HG03432 (cell line): ENCODE measurements around the gene MALRD1.
"Not testable (repeated sequence)": the region's sequence is repeated elsewhere in the genome, so short reads cannot be mapped to it uniquely, and the experiment has no call there.

Experiments
- ATAC-seq: cut with Tn5 transposase; IDR thresholded peaks from one replicate; pipeline ENCODE4 v1.9.1; 2021; ENCODE audit warnings: mild to moderate bottlenecking, moderate library complexity; ENCODE audit not compliant: unreplicated experiment

Gene MALRD1

GRCh38 chr10:19704544-19704943 is 655.9 kb downstream of the MALRD1 start:
- ATAC-seq: no peak

- ATAC-seq: no peak
These were observed 656.6 kb downstream of the MALRD1 start for GRCh38 chr10:19705250-19705649.

DNA sequence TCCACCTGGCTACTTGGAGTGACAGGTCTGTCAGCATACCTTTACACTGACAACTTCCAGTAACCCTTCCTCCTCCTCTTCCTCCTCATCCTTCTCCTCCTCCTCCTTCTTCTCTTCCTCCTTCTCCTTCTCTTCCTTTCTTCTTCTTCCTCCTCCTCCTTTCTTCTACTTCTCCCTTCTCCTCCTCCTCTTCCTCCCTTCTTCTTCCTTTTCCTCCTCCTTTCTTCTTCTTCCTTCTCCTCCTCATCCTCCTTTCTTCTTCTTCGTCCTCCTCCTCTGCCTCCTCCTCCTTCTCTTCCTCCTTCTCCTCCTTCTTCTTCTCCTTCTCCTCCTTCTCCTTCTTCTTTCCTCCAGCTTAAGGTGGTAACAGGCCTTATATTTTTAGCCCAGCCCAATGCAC is 658.3 kb downstream of the MALRD1 start:
- no peak for ATAC-seq

DNA sequence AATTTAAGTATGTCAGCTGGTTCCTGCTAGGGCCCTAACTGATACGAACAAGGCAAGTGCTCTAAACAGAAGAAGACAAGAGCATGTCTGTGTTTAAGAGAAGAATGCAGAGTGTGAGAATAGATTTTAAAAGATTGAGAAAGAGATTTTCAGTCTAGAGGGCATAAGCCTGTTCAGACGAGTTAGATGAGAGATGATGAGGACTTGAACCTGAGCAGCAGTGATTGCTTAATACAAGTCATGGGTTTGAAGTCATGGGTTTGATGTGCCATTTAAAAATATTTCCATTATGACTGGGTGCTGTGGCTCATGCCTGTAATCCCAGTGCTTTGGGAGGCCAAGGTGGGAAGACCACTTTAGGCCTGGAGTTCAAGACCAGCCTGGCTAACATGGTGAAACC is 658.8 kb downstream of the MALRD1 start:
- ATAC-seq: no peak

- ATAC-seq: no peak
These were observed 659.4 kb downstream of the MALRD1 start for GRCh38 chr10:19708031-19708430.

DNA sequence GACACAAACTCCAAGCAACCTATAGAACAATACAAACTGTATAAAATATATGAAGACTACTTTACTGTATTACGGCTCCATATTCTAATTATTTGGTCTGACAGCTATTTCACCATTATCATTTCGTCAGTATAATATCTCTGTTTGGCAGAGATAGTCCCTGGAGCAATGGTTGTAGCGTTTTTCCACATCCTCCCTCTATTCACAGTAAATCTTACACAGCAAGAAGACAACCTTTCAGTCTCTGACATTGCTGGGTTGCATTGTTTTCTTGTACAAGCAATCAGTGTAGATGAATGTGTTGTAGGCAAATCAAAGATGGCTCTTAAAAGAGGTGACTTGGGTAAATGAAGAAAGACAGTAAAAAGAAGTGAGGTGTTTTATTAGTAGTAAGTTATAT is 662.0 kb downstream of the MALRD1 start:
- no peak for ATAC-seq

GRCh38 chr10:19713159-19713558 is 664.6 kb downstream of the MALRD1 start:
- ATAC-seq: no peak

GRCh38 chr10:19713800-19714525 is 665.4 kb downstream of the MALRD1 start:
- ATAC-seq: no peak

DNA sequence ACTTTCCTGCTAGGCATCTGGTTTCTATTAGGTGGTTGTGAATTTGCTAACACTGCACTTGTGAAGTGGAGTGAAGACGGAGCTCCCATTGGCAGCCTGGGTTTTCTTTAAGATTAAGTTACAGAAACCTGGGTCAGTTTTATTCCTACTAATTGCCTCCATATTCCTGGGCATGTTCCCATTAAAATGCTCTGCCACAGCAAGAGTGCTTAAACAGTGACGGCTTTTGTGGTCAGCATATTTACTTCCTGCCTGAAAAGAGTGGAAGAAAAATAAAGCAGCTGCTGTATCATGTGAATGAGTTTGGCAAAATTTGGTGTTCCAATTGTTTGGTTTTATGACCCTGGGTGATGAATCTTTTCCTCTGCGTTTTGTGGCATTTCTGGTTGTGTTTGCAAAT is 670.7 kb downstream of the MALRD1 start:
- ATAC-seq: no peak

DNA sequence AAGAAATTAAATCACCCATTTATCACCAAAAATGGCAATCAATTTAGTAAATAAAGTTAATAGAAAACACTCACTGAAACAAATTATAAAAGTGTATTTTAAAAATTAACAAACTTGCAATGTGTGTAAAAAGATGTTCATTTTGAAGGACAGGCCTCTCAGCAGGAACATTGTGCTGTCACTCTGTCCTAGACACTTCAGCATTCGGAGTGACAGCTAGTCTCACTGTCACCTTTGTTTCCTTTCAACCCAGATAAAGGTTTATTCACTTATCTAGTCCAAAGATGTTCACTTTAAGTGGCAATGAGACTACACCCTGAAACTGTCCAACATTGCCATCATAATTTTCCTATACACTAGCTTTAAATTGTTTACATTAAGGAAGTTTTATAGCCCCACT is 675.7 kb downstream of the MALRD1 start:
- no peak for ATAC-seq

DNA sequence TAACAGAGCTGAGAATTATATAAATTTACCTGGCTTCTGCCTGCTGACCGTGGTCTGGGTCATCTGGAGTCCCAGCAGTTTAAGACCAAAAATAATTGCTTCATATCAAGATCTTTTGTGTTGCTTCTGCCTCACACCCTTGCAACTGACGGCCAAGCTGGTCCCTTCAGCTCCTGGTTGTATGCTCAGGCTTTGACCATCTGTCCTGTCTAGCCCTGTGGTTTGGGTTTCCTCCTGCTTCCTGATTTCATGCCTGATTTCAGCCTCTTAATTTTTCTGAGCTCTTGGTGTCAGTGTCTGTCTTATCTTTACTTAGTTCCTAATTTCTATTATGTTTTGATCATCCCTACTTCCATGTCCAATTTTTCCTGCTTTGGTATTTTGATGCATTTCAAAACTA is 679.8 kb downstream of the MALRD1 start:
- ATAC-seq: no peak

GRCh38 chr10:19728964-19729363 is 680.4 kb downstream of the MALRD1 start:
- ATAC-seq: no peak

GRCh38 chr10:19730167-19730906 is 681.7 kb downstream of the MALRD1 start:
- ATAC-seq: no peak

DNA sequence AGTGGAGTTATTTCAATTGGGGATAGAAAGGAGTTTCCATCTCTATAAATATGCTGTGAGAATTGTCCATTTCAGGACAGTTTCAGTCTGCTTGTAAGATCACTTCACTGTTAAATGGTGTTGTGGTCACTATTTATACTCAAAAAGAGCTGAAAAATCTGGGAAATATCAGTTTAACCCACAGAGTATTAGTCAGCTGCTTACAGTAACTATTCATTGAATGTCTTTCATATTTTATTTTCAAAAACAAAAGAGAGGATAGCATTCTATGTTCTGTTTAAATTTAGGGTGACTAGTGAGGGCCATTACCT is 682.3 kb downstream of the MALRD1 start:
- no peak for ATAC-seq

DNA sequence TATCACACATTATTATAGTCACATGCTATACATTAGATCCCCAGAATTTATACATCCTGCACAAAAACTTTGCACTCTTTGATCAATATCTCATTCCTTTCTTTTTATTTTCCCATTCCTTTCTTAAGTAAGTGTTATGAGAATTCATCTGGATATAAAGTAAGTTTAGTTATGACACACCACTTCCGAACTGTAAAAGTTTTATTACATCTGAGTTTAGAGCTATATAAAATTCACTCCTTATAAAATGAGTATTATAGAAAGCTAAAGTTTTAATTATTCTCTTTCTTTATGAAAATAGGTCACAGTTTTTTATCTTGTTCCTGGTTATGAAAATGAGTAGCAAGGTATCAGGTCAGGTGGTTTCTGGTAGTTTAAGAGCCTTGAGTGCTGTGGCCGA is 683.0 kb downstream of the MALRD1 start:
- no peak for ATAC-seq

DNA sequence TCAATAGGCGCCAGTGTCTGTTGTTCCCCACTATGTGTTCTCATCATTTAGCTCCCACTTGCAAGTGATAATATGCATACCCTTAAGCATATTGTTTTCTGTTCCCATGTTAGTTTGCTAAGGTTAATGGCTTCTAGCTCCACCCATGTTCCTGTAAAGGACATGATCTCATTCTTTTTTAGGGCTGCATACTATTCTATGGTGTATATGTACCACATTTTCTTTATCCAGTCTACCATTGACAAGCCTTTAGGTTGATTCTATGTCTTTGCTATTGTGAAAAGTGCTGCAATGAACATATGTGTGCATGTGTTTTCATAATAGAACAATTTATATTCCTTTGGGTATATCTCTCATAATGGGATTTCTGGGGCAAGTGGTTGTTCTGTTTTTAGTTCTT is 689.8 kb downstream of the MALRD1 start:
- ATAC-seq: no peak

DNA sequence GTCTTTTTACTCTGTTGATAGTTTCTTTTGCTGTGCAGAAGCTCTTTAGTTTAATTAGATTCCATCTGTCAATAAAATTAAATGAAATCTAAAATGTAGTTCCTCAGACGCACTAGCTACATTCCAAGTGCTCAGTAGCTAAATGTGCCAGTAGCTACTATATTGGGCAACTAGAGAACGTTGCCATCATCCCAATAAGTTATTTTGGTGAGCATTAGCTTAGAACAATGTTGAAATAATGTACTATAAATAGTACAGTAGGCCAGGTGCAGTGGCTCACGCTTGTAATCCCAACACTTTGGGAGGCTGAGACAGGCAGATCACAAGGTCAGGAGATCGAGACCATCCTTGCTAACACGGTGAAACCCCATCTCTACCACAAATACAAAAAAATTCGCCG is 690.6 kb downstream of the MALRD1 start:
- ATAC-seq: not testable (repeated sequence)

- ATAC-seq: not testable (repeated sequence)
These were observed 693.5 kb downstream of the MALRD1 start for GRCh38 chr10:19742144-19742543.

GRCh38 chr10:19745672-19746071 is 697.1 kb downstream of the MALRD1 start:
- no peak for ATAC-seq

GRCh38 chr10:19749185-19749729 is 700.7 kb downstream of the MALRD1 start:
- no peak for ATAC-seq

DNA sequence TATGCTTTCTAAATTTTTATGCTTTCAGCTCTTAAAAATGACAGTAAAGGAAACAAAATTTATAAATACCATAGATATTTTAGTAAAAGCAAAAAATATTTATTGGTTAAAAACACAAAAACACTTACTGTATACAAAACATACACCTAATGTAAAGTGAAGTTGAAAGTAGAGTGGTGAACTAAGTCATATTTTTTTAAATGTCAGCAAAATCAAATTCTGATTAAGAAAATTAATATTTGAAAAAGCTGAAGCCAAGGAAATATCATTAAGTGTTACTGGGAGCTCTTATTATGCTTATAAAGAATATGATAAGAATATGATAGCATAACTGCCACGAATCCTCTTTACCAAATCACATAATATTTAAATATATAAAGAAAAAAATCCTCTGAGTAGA is 702.4 kb downstream of the MALRD1 start:
- no peak for ATAC-seq

GRCh38 chr10:19756919-19757318 is 708.3 kb downstream of the MALRD1 start:
- no peak for ATAC-seq
